GM12875 (cell line): ENCODE results near the gene DNASE1L3.

Experiments
- H3K4me3 ChIP-seq: one replicate; pipeline ENCODE4 v1.5.1; 2011; ENCODE audit warnings: low read depth, low read length, control low read depth
- TF ChIP-seq, protein P1 (sequence below): IDR thresholded peaks from 2 replicates; pipeline ENCODE4 v1.5.1; 2011; ENCODE audit warnings: low read depth, mild to moderate bottlenecking, control low read depth, inconsistent platforms, low read length, moderate library complexity, borderline replicate concordance; ENCODE audit not compliant: insufficient read depth

DNASE1L3 gene, protein sequence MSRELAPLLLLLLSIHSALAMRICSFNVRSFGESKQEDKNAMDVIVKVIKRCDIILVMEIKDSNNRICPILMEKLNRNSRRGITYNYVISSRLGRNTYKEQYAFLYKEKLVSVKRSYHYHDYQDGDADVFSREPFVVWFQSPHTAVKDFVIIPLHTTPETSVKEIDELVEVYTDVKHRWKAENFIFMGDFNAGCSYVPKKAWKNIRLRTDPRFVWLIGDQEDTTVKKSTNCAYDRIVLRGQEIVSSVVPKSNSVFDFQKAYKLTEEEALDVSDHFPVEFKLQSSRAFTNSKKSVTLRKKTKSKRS

DNA sequence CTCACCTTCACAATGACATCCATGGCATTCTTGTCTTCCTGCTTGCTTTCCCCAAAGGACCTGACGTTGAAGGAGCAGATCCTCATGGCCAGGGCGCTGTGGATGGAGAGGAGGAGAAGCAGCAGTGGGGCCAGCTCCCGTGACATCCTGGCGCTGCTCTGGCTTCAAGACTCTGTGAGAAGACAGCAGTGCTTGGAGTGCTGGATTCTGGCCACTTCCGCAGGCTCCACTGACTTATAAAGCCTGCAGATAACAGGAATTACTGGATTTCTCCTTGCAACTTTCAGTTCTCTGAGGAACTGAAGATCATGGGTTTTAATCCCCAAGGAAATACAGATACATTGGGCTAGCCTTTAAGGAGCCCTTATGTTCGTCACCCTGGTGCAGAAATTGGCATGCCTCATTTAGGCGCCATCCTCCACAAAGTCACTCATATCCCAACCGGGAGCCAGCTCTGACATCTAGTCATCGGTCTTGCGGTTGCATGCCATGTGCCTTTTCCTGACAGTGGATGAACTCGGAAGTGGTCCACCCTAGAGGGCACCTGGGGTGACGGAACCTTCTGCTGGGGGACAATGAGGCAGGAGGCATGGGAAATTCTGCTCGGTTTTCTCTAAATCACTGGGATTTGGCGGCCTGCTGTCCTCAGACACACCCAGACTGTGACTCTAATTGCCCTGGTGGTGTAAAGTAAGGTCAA lies at the start of gene DNASE1L3:
Gene DNASE1L3, minus strand, starts transcription at position 212 of the 700 bp plus-strand sequence. Its CDS starts 66 bp downstream, at position 146.
- H3K4me3 ChIP-seq = no peak within 1 kb of the TSS
- TF ChIP-seq, protein P1, sequence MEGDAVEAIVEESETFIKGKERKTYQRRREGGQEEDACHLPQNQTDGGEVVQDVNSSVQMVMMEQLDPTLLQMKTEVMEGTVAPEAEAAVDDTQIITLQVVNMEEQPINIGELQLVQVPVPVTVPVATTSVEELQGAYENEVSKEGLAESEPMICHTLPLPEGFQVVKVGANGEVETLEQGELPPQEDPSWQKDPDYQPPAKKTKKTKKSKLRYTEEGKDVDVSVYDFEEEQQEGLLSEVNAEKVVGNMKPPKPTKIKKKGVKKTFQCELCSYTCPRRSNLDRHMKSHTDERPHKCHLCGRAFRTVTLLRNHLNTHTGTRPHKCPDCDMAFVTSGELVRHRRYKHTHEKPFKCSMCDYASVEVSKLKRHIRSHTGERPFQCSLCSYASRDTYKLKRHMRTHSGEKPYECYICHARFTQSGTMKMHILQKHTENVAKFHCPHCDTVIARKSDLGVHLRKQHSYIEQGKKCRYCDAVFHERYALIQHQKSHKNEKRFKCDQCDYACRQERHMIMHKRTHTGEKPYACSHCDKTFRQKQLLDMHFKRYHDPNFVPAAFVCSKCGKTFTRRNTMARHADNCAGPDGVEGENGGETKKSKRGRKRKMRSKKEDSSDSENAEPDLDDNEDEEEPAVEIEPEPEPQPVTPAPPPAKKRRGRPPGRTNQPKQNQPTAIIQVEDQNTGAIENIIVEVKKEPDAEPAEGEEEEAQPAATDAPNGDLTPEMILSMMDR = no peak

DNA sequence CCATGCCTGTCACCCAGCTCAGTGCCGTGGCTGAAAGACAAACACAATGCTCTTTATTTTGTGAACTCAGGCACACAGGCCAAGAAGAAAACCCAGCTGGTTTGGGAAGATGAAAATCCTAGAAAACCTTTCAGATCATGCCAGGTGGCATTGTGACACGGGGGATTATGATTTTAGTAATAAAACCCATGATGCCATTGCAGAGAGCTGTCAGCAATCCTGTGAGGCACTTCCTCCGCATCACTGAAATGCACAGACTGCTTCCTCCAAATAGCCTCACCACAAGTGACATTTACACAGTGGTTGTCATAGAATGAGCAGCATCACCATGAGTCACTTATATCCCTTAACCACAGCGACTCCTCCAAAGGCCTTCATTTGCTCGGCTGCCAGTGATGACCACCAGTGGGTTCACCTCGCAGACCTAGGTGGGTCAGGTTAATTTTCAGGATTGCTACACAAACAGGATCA lies 49.5 kb upstream of the DNASE1L3 start:
- no peak overlapping the region for H3K4me3 ChIP-seq

DNA sequence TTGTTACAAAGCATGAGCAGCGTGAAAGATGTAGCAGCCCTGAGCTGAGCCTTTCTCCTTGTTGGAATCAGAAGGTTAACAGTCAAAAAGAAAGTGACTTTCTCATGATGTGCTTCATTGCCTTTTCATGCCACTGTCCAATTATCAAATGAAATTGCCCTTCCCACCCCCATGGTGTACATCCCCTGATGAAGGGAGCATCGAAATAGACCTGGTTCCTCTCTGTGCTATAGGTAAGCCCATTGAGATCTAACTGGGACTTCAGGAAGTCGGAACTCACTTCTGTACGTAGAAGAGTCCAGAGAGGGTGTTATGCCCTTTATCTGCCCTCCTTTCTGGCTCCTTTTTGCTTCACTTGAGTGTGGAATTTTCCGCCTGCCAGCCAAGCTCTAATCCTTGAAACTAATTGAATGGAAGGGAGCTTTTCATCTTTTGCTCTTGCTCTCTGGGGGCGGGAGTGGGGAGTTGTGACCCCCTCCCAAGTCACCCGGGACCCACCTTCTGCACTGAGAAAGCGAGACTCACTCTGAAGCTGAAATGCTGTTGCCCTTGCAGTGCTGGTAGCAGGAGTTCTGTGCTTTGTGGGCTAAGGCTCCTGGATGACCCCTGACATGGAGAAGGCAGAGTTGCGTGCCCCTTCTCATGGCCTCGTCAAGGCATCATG lies 47.8 kb upstream of the DNASE1L3 start:
- no peak overlapping the region for H3K4me3 ChIP-seq
- TF ChIP-seq, protein P1 = no peak

More for the DNA sequence above, 49.5 kb upstream of the DNASE1L3 start:
- TF ChIP-seq, protein P1 = no peak

DNA sequence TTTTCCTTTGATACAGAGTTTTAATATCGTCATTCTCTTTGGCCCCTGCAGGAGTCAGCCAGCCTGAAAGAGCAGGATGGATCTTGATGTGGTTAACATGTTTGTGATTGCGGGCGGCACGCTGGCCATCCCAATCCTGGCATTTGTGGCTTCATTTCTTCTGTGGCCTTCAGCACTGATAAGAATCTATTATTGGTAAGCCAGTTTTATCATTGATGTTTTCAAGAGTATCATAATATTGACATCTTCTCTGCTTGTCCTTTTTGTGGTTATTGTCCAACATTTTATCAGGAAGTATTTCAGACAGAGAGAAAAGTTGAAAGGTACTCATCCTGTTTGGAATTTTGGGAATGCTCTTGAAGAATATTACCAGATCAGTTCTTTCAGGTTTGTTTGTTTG lies 45.7 kb upstream of the DNASE1L3 start:
- H3K4me3 ChIP-seq = no peak overlapping the region
- TF ChIP-seq, protein P1 = no peak

DNA sequence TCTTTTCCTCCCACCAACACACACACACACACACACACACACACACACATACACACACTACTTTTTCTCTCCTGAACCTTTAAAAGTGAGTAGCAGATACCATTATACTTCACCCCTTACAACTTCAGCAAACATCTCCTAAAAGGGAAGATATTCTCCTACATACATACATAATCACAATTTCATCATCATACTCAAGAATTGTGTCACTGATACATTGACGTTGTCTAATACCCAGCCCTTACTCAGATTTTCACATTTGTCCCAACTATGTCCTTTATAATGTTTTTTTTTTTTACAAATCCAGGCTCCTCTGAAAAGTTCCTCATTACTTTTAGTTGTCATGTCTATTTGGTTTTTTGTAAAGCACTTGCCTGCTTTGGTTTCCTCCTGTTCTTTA lies 45.3 kb upstream of the DNASE1L3 start:
- TF ChIP-seq, protein P1 = no peak
- H3K4me3 ChIP-seq = no peak overlapping the region

DNA sequence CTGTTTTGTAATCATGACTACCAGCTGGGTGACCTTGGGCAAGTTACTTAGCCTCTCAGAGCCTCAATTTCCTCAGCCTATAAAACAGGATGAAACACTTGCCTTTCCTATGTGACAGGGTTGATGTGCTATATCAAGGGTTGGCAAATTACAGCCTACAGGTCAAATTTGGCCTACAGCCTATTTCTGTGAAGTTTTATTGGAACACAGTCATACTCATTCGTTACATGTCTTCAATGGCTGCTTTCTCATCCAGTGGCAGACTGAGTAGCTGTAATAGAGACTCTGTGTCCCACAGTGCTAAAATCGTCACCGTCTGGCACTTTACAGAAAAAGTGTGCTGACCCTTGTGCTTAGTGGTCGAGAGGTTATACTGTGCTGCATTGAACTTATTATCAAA lies 43.4 kb upstream of the DNASE1L3 start:
- no peak overlapping the region for H3K4me3 ChIP-seq
- TF ChIP-seq, protein P1 = no peak
